ENCODE data around the gene SCN10A.

- no peak for TF ChIP-seq EP300 (IDR thresholded peaks at IDR 0.05)
- TF ChIP-seq CTCF (IDR thresholded peaks at IDR 0.05): no peak
Observed at GRCh38 chr3:38842266-38842965, 26.4 kb upstream of the SCN10A start.

Measured in suprapubic skin (tissue), 3 donors.